NCI-H2171 treated with DMSO at 0.1 percent for 48 hours (cell line): ENCODE data around the gene GVQW3.

ENCODE experiments used
- DNase-seq: peaks from one replicate; lab custom pipeline; 2025; lab: John Stamatoyannopoulos, UW

Gene GVQW3

DNA sequence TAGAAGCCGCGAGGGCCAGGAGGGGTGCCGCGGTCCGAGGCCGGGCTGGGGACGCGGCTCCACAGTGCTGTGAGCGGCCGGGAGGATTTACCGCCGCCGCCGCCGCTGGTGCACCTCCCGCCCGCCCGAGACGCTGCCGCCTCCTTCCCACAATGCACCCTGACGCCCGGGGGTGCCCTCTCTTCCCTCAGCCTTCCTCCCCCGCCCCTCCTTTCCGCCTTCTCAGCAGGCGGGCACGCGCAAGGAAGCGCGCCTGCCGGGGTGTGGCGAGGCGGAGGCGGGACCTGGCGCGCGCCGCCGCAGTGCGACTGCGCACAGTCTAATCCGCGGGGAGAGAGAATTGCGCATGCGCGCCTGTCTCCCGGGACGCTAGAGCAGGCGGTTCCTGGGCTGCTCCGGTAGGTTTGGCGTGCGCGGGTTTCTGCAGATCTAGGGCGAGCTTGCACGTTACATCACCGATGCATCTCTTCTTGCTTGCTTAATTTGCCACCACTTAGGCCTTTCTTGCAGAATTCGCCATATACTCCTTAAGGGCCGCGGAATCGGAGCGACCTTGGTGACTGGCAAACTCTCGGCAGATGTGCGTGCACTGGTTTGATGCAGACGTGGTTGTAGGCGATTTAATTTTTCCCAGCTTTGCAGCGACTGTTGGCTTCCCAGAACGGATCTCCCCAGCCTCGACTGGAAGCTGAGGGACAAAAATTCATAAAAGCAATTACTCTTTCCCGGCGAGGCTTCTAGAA lies at the start of gene GVQW3, which contains the start of gene THAP12:
TSS of gene GVQW3 (plus strand) at position 347 of the 743 bp plus-strand sequence. CDS start 506 bp downstream, outside the sequence.
TSS of gene THAP12 (minus strand) at position 156 of the 743 bp plus-strand sequence. CDS start 296 bp downstream, outside the sequence.
- DNase-seq, result peak; percentile 87

DNA sequence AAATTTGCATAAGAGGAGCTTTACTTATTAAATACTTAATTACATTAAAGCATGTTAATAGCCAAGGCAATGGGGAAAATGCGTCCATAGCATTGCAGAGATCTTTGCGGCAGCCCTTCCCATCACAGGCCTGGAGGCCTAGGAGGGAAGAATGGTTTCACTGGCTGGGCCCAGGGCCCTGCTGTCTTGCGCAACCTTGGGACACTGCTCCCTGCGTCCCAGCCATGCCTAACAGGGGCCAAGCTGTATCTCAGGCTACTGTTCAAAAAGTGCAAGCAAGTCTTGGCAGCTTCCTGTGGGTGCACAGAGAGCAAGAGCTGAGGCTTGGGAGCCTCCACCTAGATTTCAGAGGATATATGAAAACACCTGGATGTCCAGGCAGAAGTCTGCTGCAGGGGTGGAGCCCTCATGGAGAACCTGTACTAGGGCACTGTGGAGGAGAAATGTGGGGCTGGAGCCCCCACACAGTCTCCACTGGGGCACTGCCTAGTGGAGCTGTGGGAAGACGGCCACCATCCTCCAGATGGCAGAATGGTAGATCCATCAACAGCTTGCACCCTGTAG lies 46.2 kb upstream of the GVQW3 start:
- DNase-seq, result no peak

DNA sequence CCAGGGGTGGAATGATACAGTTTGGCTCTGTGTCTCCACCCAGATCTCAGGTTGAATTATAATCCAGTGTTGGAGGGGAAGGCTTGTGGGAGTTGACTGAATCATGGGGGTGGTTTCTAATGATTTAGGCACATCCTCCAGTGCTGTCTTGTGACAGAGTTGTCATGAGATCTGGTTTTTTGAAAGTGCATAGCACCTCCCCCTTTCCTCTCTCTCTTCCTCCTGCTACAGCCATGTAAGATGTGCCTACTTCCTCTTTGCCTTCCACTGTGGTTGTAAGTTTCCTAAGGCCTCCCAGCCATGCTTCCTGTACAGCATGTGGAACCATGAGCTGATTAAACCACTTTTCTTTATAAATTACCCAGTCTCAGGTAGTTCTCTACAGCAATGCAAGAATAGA lies 45.3 kb upstream of the GVQW3 start:
- no peak for DNase-seq

DNA sequence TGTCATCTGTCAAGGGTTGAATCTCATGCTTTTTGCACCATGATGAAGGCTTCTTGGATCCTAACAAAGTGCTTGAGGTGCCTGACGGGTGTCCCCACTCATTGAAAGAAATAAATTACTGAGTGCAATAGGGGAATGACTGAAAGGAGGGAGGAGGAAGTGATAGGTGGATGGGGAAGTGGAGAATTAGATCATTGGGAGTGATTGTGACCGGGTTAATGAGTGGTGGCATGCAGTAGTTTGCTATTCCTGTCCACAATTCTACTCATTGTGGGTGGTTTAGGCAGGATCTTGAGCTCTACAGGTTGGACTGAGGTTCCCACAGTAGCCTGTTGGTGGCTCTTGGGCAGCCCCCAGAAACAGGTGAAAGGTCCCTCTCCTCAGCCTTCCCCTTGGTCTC lies 44.5 kb upstream of the GVQW3 start:
- no peak for DNase-seq

DNA sequence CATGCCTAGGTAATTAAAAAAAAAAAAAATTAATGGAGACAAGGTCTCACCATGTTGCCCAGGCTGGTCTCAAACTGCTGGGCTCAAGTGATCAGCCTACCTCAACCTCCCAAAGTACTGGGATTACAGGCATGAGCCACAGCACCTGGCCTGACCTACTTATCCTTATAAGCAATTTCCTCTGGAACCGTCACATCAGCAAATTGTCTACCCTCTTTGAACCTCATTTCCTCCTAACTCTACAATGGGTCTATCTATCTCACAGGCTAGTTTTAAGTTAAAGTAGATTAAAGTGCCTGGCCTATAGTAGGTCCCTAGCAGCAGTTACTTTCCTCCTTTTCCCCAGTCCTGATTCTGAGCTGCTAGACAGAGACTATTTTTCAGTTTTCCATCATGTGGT lies 43.7 kb upstream of the GVQW3 start:
- DNase-seq, result no peak

DNA sequence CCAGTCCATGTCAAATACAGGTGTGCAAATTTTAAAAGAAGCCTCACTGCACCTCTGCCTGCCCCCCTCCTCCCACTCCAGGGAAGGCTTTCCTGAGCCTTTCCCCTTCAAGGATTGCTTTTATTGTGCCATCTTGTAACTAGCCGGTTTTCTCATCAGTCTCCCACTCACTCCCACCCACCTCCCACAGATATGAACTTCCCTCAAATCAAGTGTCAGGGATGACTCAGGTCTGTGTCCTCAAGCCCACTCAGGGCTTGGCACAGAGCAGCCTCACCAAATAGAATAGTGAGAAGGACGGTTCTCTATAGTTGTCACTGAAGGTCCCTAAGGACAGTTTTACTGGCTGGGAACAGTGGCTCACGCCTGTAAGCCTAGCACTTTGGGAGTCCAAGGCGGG lies 43.2 kb upstream of the GVQW3 start:
- DNase-seq, result no peak

DNA sequence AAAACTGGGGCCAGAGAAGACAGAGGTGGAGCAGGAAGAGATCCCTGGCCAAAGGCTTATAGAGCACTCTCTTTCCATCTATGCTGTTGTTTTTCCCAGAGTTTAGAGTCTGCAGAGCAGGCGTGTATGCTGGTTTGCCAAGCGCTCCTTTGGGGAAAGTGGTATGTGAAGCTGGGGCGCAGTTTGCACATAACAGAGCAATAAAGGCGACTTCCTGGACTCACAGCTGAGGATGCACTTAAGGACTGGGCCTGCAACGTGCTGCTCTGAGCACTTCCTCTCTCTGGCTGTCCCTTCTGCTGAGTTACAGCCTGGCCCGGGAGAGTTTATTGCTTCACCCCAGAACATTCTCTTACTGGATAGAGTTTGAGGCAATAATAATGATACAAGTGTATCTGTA lies 41.9 kb upstream of the GVQW3 start:
- no peak for DNase-seq

DNA sequence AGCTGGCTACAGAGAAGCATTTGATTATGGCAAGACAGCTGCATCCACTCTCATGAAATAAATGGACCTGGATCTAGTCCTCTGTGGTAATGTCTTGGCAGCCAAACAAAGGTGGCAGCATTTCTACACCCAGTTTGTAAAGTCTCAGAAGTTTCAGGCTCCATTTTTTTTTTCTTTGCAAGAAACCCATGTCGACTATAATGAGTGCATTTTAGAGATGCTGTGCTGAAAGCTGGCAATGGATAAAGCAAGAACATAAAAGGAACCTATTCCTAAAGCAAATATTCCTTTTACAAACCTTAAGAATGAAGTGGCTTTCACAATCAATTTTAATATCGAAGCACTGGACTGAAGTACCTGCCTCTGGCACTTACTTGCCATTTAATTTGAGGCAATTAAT lies 33.7 kb upstream of the GVQW3 start:
- no peak for DNase-seq

DNA sequence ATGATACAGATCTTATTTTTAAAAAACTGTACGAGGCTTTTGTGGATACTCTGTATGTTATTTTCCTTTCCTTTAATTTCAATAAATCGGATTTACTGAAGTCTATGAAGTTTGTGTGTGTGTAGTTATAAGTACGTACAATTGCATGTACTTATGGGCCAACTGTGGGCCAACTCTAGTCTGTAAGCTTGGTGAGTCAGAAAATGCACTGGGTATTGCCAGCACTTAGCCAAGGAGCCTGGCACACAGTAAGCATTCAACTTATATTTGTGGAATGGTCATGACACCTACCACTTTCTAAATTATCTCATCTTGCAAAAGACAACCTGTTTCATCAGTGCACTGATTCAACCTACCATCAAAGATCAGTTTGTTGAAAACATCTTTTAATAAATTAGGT lies 32.8 kb upstream of the GVQW3 start:
- no peak for DNase-seq

DNA sequence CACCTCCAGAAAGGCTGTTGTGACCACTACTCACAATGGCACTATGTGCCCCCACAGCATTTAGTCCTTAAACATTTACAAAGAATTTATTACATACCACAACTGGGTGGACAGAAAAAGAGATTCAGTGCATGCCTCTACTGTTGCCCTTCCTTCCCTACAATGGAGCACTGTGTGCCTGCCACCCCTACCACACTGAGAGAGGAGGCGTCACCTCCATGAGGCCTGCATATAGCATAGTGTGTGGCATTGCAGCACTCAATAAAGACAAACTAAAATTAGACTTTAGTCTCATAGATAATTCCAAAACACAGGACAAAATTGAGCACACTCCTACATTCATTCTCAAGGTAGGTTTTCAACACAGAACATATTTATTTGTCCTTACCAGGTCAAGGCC lies 26.0 kb upstream of the GVQW3 start:
- DNase-seq, result no peak

DNA sequence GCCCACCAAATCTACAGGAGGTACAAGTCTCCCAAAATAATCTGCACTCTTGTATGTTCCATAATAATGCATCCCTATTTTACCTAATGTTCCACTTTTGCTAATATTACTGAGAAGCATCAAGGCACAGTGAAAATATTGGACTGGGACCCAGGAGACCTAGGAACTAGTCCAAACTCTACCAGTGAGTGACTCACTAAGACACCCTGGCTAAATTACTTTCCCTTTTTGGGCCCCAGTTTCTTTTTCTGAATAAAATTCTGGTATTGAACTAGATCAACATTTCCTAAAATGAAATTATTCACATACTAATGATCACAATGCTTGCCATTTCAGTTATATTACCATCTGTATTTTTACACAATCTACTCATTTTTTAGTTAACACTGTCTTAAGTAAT lies 19.7 kb upstream of the GVQW3 start:
- DNase-seq, result no peak

DNA sequence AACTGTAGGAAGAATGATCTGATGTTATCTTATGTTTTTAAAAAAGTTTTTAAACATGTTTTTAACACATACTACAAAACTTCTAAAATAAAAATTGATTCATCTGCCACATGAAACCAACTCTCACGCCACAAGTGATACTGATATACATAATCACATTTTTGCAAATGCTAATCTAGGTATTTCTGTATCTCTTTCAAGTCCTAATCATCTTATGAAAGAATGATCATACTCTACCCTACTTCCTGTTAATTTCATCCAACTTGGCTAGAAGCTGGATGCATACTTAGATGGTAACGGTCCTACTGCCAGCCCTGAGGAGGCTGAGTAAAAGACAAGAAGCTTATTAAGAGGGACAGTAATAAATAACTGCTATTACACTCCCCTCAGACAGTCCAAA lies 19.3 kb upstream of the GVQW3 start:
- no peak for DNase-seq

DNA sequence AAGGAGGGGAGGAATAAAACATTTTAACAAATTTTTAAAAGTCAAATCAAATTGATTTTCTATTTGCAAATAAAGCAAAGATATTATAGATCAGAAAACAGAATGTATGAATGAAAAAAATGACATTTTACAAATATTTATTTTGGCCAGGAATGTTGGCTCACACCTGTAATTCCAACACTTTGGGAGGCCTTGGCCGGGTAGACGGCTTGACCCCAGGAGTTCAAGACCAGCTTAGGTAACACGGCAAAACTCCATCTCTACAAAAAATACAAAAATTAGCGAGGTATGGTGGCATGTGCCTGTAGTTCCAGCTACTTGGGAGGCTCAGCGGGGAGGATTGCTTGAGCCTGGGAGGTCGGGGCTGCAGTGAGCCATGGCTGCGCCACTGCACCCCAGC lies 18.4 kb upstream of the GVQW3 start:
- no peak for DNase-seq

DNA sequence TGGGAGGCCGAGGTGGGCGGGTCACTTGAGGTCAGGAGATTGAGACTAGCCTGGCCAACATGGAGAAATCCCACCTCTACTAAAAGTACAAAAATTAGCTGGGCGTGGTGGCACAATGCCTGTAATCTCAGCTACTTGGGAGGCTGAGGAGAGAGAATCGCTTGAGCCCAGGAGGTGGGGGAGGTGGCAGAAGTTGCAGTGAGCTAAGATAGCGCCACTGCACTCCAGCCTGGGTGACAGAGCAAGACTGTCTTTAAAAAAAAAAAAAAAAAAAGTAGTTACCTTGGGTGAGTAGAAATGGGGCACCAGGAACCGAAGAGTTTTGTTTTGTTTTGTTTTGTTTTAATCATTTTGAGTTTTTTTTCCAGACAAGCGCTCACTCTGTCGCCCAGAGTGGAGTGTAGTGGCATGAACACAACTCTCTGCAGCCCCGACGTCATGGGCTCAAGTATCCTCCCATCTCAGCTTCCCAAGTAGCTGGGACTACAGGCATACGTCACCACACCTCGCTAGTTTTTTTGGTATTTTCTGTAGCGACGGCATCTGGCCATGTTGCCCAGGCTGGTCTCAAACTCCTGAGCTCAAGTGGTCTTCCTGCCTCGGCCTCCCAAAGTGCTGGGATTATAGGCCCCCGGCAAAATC lies 16.0 kb upstream of the GVQW3 start:
- DNase-seq, result no peak

DNA sequence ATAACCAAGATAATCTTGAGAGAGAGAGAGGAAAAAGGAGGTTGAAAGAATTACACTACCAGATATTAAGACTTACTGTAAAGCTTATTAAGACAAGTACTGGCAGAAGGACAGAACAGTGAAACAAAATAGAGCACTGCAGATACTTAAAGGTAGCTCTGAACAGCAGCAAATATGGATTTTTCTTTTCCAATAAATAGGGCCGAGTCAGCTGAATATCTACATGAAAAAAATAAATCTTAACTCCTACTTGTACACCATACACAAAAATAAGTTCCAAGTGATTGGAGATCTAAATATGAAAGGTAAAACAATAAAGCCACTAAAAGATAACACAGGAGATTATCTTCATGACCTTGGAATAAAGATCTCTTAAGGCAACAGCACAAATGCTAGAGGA lies 12.6 kb upstream of the GVQW3 start:
- DNase-seq, result no peak

DNA sequence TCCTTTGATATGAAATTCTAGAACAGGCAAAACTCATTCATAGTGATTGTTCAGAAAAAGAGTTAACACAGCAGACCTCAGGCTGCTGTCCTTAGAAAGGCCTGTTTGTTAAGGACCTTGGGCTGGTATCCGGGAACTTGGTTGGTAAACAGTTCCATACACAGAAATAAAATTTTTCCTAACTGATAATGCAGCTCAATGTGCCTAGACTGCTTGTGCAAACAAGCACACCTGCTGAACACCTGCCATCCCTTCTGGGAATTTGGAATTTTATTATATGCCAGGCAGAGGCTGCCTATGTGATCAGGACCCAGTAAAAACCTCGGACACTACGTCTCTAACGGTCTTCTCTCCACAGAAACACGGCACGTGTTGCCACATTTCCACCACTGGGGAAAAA lies 11.7 kb upstream of the GVQW3 start:
- no peak for DNase-seq

DNA sequence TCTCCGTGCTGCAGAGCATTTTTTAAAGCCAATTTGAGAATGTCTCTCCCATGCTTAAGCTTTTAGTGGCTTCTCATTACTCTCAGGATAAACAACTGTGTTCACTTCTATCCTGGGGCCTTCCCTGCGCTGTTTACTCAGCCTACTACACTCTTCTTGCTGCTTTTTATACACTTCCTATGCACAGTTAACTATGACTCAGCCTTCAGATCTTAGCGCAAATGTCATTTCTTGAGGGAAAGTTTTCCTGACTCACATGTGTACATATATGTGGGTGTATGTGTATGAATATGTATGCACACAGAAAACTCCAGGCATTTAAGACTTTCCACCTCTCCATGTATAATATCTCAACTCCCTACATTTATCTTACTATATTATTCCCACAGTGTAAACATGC lies 10.0 kb upstream of the GVQW3 start:
- DNase-seq, result no peak

DNA sequence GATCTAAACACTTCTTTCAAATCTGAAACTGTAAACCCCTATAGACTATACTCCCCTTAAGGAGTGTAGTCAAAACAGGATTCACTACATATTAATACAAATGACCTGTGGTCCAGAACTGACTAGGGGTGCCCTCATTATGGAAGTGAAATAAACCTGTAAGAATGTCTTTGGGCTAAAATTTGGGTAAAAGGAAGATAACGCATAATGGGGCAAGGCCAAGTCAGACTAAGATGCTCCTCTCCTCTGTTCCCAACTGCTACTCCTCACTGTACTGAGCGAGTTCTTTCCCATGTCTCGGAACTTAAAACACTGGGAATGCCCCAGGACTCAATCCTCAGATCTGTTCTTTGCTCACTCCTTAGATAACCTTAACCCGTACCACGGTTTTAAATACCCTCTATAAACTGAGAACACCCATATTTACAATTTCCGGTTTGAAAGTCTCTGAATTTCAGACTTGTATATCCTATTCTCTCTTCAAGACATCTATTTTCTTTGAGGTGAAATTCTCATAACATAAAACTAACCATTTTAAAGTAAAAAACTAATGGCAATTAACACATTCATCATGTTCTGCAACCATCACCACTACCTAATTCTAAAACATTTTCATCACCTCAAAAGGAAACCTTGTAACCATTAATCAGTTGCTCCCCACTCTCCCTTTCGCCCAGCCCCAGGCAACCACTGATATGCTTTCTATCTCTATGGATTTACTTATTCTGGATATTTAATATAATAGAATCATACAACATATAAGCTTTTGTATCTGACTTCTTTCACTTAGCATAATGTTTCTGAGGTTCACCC lies 4.2 kb upstream of the GVQW3 start:
- DNase-seq, result no peak

DNA sequence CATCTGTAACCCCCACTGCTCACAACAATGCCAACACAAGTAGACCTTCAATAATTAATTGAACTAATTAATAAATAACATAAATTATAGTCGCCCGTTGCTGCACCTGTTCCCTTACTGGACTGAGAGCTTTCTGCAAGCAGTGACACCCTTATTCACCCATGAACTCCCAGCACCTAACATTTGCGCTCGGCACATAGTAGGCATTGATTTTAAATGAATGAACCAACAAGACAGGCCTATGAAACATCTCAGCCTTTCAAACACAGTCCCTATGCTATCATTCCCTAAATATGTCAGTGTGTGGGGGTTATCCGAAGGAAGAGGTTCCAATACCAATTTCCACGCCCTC lies 1.3 kb upstream of the GVQW3 start:
- DNase-seq, result no peak

DNA sequence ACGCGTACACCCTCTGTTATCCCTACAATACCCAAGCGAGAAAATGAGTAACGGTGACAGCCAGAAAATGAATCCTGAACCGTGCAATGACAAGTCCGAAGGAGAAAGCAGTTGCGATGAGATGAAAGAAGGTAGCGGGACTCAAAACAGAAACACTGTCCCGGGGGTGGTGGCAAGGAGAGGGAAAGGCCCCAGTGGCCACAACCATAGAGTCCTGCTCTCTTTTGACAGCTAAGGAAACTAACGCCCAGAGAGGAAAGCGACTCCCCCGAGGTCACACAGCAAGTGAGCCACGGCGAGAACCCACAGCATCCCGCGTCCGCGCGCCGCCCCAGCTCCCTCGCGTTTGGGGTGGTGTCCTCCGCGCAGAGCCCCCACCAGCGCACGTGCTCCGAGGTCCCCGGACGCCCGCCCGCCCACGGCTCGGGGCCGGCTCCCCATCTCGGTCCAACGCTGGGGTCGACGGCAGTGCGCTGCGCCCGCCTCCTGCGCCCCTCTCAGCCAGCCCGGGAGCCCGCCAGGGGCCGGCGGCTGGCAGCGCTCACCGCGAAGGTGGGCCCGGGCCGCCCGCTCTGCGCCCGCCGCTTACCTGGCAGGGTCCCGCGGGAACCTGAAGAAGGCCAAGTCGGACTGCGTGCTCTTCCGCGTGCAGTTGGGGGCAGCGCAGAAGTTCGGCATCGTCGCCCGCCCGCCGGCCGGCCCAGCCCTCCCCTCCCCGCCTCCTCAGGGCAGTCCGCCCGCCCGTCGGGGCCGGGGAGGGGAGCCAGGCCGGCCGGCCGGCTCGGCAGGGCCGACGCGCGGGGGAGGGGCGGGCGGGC lies 755 bp upstream of the GVQW3 start:
- no peak for DNase-seq

DNA sequence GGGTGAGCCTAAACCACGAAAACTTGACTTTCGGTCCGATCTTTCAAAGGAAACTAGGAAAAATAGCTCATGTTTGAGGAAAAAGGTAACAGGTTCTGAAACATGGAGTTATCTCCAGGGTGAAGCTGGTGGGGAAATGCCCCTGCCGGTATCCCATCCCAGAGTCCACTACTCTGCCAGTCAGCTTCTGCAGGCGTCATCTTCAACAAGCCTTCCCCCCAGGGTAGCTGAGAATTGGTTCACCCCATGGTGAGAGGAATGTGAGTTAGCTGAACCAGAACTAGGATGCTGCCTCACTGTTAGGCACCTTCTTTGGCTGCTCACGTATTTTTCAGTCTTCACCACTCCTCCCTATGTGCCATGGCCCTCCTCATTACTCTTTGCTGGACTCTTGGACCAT lies 1.1 kb downstream of the GVQW3 start:
- DNase-seq, result no peak

DNA sequence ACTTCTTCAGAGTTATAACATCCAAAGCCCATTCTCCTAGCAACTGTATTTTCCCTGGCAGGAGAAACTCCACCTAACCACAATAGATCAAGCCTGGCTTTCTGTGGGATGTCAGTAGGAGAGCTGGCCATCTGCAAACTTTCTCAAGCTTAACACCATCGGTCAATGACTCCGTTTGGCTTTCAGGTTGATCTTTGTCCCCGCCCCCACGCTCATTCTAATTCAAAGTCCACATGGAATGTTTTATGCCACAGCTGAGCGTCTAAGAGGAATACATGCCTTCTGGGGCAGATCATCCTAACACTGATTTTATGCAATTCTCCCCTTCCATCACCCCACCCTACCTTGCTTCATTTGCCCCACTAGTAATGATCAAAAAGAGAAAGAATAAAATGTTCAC lies 4.8 kb downstream of the GVQW3 start:
- no peak for DNase-seq
